Common myeloid progenitor, CD34-positive (primary cell): ENCODE measurements around the gene NSUN7.

Experiments used
- CTCF ChIA-PET: fragments of 350-600 bp; sonication (Branson Sonifier 250); formaldehyde crosslinking; loops from one replicate; lab custom pipeline; 2021; ENCODE audit warnings: antibody characterized with exemption; lab: Charles Lee
- POLR2A ChIA-PET: fragments of 350-600 bp; sonication (Branson Sonifier 250); formaldehyde crosslinking; loops from one replicate; lab custom pipeline; 2021; ENCODE audit warnings: antibody characterized with exemption; lab: Charles Lee
- DNase-seq, 3 donors: peaks; one replicate each; pipeline versions ENCODE4 v3.0.0 to v3.0.0-alpha.2; 2013
- H3K27ac ChIP-seq, 2 experiments: 1 replicate in 1 of 2; 2 replicates in 1 of 2; pipeline ENCODE4 v1.7.0; 2013; ENCODE audit warnings: inconsistent platforms in 2 of 2, low read length in 2 of 2, mild to moderate bottlenecking in 2 of 2, low read depth in 1 of 2, moderate library complexity in 1 of 2; ENCODE audit not compliant: severe bottlenecking in 2 of 2, insufficient read depth in 1 of 2, poor library complexity in 1 of 2
- H3K27me3 ChIP-seq, 5 experiments: replicated peaks in 2 of 5; 1 replicate in 3 of 5; 2 replicates in 2 of 5; pipeline versions ENCODE4 v1.6.1 to v1.7.0; 2013; ENCODE audit warnings: low read length in 4 of 5, mild to moderate bottlenecking in 2 of 5, moderate library complexity in 2 of 5, inconsistent platforms in 1 of 5; ENCODE audit not compliant: insufficient read depth in 5 of 5, control insufficient read depth in 4 of 5
- H3K36me3 ChIP-seq, 4 experiments: 1 replicate in 2 of 4; 2 replicates in 2 of 4; pipeline versions ENCODE4 v1.6.1 to v1.7.0; 2013; ENCODE audit warnings: low read length in 3 of 4, control low read depth in 1 of 4, mild to moderate bottlenecking in 1 of 4; ENCODE audit not compliant: control insufficient read depth in 4 of 4, insufficient read depth in 4 of 4
- H3K4me1 ChIP-seq, 4 experiments: 1 replicate in 3 of 4; 2 replicates in 1 of 4; pipeline versions ENCODE4 v1.6.1 to v1.7.1; 2013; ENCODE audit warnings: low read length in 3 of 4, mild to moderate bottlenecking in 3 of 4, control low read depth in 1 of 4, inconsistent platforms in 1 of 4, moderate library complexity in 1 of 4; ENCODE audit not compliant: control insufficient read depth in 4 of 4, insufficient read depth in 4 of 4; ENCODE audit errors: control extremely low read depth in 1 of 4
- H3K4me3 ChIP-seq, 7 experiments: 1 replicate in 4 of 7; 2 replicates in 3 of 7; pipeline versions ENCODE4 v1.5.1 to v1.7.0; 2013; ENCODE audit warnings: mild to moderate bottlenecking in 7 of 7, low read length in 6 of 7, moderate library complexity in 6 of 7, inconsistent platforms in 2 of 7, low read depth in 2 of 7, control low read depth in 1 of 7; ENCODE audit not compliant: insufficient read depth in 4 of 7, control insufficient read depth in 1 of 7; ENCODE audit errors: extremely low read depth in 1 of 7
- H3K9me3 ChIP-seq, 5 experiments: 1 replicate in 4 of 5; 2 replicates in 1 of 5; pipeline versions ENCODE4 v1.6.1 to v1.7.1; 2013; ENCODE audit warnings: low read length in 4 of 5, mild to moderate bottlenecking in 2 of 5, inconsistent platforms in 1 of 5, low read depth in 1 of 5, moderate library complexity in 1 of 5; ENCODE audit not compliant: control insufficient read depth in 4 of 5, insufficient read depth in 2 of 5; ENCODE audit errors: control extremely low read depth in 1 of 5
- WGBS: methylation state at CpG from one replicate; pipeline ENCODE4 v1.1.5; 2013; ENCODE audit not compliant: insufficient coverage; 5-methylcytosine and 5-hydroxymethylcytosine counted together

The NSUN7 gene

GRCh38 chr4:40848251-40848650 is 98.5 kb downstream of the NSUN7 start:
- CTCF ChIA-PET = interaction anchor here (0.6 to 1.1 kb wide), 4 partner anchors 40 to 839 kb away, joined by 3 to 4 read pairs (median 3); no protein-coding TSS in a partner anchor
- 91% methylated on average over 4 of the region's 5 CpGs for WGBS
- H3K9me3 ChIP-seq = no peaks in the 10 kb centered on the region
- DNase-seq = no peak
- POLR2A ChIA-PET = no interaction called here
- H3K36me3 ChIP-seq = no peaks in the 10 kb centered on the region
- H3K27ac ChIP-seq = no peak overlapping the region
- H3K27me3 ChIP-seq = no peaks in the 10 kb centered on the region
- H3K4me1 ChIP-seq = no peaks in the 10 kb centered on the region
- no peak overlapping the region for H3K4me3 ChIP-seq

- POLR2A ChIA-PET = no interaction called here
- CTCF ChIA-PET = interaction anchor here (1.1 to 4.0 kb wide), 4 partner anchors 7 to 53 kb away, joined by 3 to 12 read pairs (median 4); no protein-coding TSS in a partner anchor
- no peak for DNase-seq
- no peaks in the 10 kb centered on the region for H3K4me1 ChIP-seq
- H3K4me3 ChIP-seq = no peak overlapping the region
- no peaks in the 10 kb centered on the region for H3K9me3 ChIP-seq
- H3K27me3 ChIP-seq = no peaks in the 10 kb centered on the region
- no CpG with 5 or more reads among the region's 3 CpGs for WGBS
- H3K36me3 ChIP-seq = no peaks in the 10 kb centered on the region
- H3K27ac ChIP-seq = no peak overlapping the region
Measured at GRCh38 chr4:40848940-40849339, 99.2 kb downstream of the NSUN7 start.

GRCh38 chr4:40850496-40850895 is 100.7 kb downstream of the NSUN7 start:
- ChIA-PET POLR2A (no interaction called here), CTCF (interaction anchor here (4.0 kb wide), 1 partner anchor 9 kb away, joined by 12 read pairs; no protein-coding TSS in a partner anchor)
- H3K9me3 ChIP-seq = no peaks in the 10 kb centered on the region
- H3K36me3 ChIP-seq = no peaks in the 10 kb centered on the region
- H3K27ac ChIP-seq = no peak overlapping the region
- H3K27me3 ChIP-seq = peaks cover 0 to 4% (median 0%) of the 10 kb centered on the region in 5 experiments
- no peaks in the 10 kb centered on the region for H3K4me1 ChIP-seq
- WGBS = 86% methylated on average over 2 of the region's 4 CpGs
- DNase-seq = no peak
- H3K4me3 ChIP-seq = no peak overlapping the region

- Histone ChIP-seq H3K27ac (no peak overlapping the region), H3K4me1 (peaks cover 3 to 14% (median 10%) of the 10 kb centered on the region in 4 experiments), H3K4me3 (peak overlapping the region in 6 of 7 experiments; percentile 53 to 81 (median 68)), H3K27me3 (peaks cover 2 to 14% (median 5%) of the 10 kb centered on the region in 5 experiments), H3K36me3 (no peaks in the 10 kb centered on the region), H3K9me3 (no peaks in the 10 kb centered on the region)
- POLR2A ChIA-PET = no interaction called here
- WGBS = 25% methylated on average over 13 of the region's 16 CpGs
- peak in 1 of 3 donors; percentile 10 for DNase-seq
- CTCF ChIA-PET = interaction anchor here (1.2 to 4.9 kb wide), 2 partner anchors 16 to 19 kb away, joined by 3 to 30 read pairs; no protein-coding TSS in a partner anchor
Measured at GRCh38 chr4:40856277-40856839, 106.6 kb downstream of the NSUN7 start.

GRCh38 chr4:40856840-40857362 is 107.1 kb downstream of the NSUN7 start:
- 0% methylated on average over 33 of the region's 51 CpGs for WGBS
- Histone ChIP-seq H3K4me3 (peak overlapping the region; percentile 13 to 81 (median 66)), H3K9me3 (no peaks in the 10 kb centered on the region), H3K4me1 (peaks cover 3 to 14% (median 10%) of the 10 kb centered on the region in 4 experiments), H3K36me3 (no peaks in the 10 kb centered on the region), H3K27me3 (peaks cover 2 to 14% (median 5%) of the 10 kb centered on the region in 5 experiments), H3K27ac (no peak overlapping the region)
- POLR2A ChIA-PET = no interaction called here
- CTCF ChIA-PET = interaction anchor here (1.2 to 4.9 kb wide), 2 partner anchors 17 to 19 kb away, joined by 3 to 30 read pairs; no protein-coding TSS in a partner anchor
- peak; percentile 55 to 68 (median 56) for DNase-seq

- POLR2A ChIA-PET = no interaction called here
- CTCF ChIA-PET = interaction anchor here (1.2 to 4.9 kb wide), 3 partner anchors 10 to 20 kb away, joined by 3 to 30 read pairs (median 3); no protein-coding TSS in a partner anchor
- WGBS = 14% methylated on average over 1 of the region's 2 CpGs
Measured at GRCh38 chr4:40857956-40858355, 108.2 kb downstream of the NSUN7 start.

GRCh38 chr4:40858962-40859361 is 109.2 kb downstream of the NSUN7 start:
- DNase-seq = no peak
- WGBS = 96% methylated on average over 2 of the region's 2 CpGs
- CTCF ChIA-PET = interaction anchor here (0.6 to 4.9 kb wide), 3 partner anchors 9 to 34 kb away, joined by 3 to 30 read pairs (median 3); no protein-coding TSS in a partner anchor
- H3K36me3 ChIP-seq = no peaks in the 10 kb centered on the region
- H3K27me3 ChIP-seq = peaks cover 2 to 14% (median 5%) of the 10 kb centered on the region in 5 experiments
- no peak overlapping the region for H3K27ac ChIP-seq
- no peak overlapping the region for H3K4me3 ChIP-seq
- H3K4me1 ChIP-seq = peaks cover 3 to 14% (median 10%) of the 10 kb centered on the region in 4 experiments
- POLR2A ChIA-PET = no interaction called here
- no peaks in the 10 kb centered on the region for H3K9me3 ChIP-seq

More at GRCh38 chr4:40857956-40858355, 108.2 kb downstream of the NSUN7 start:
- Histone ChIP-seq H3K27me3 (peaks cover 2 to 14% (median 5%) of the 10 kb centered on the region in 5 experiments), H3K27ac (no peak overlapping the region), H3K4me1 (peaks cover 3 to 14% (median 10%) of the 10 kb centered on the region in 4 experiments), H3K4me3 (no peak overlapping the region), H3K36me3 (no peaks in the 10 kb centered on the region), H3K9me3 (no peaks in the 10 kb centered on the region)
- peak in 2 of 3 donors; percentile 58 to 70 for DNase-seq
